ENCODE results near the gene ZNF420.

DNA sequence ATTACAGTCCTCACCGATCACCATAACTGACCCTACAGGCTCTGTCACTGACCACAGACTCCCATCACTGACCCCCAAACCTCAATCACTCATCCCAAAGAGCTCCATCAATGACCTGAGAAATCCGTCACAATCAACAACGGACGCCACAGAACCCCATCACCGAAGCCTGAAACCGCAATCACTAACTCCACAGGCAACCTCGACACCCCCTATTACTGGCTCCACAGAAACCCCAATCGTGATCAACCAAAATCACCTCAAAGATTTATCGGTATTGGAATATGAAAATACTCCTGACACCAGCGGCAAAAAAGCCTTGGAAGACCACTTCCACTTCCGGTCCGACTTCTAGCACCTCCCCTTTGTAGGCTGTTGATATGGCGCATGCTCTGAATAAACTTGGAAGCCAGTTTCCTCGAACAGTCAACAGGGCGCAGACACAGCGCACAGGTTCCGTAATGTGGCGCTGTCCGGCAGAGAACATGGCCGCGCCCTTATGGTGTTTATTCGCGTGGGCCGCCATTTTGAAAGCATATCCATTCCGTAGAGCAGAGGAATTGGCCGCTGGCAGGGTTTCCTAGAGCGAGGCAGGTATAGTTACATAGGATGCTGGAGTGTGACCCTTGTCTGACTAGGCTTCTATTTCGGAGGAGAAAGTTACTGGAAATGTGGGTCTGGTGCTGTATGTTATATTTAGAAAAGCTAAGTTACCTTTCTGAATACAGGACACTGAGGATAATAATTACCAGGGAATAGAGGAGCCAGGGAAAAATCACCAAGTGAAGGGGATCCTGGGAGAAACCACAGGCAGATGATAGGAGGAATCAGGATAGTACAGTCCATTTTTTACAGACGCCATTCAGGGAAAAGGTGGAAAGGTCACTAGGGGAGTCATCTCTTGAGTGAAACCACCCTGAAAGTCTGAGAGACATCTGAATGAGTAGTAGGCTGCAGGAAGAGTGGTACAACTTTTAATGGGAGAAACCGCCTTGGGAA lies 94.4 kb downstream of the ZNF420 start, which contains the start of gene ZNF585A:
- TF ChIP-seq, protein P1, sequence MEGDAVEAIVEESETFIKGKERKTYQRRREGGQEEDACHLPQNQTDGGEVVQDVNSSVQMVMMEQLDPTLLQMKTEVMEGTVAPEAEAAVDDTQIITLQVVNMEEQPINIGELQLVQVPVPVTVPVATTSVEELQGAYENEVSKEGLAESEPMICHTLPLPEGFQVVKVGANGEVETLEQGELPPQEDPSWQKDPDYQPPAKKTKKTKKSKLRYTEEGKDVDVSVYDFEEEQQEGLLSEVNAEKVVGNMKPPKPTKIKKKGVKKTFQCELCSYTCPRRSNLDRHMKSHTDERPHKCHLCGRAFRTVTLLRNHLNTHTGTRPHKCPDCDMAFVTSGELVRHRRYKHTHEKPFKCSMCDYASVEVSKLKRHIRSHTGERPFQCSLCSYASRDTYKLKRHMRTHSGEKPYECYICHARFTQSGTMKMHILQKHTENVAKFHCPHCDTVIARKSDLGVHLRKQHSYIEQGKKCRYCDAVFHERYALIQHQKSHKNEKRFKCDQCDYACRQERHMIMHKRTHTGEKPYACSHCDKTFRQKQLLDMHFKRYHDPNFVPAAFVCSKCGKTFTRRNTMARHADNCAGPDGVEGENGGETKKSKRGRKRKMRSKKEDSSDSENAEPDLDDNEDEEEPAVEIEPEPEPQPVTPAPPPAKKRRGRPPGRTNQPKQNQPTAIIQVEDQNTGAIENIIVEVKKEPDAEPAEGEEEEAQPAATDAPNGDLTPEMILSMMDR (IDR thresholded peaks at IDR 0.05; ENCODE audit: insufficient read depth, low read length, poor library complexity, severe bottlenecking): no peak
- no peak for TF ChIP-seq EZH2phosphoT487 (conservative IDR thresholded peaks at IDR 0.05; ENCODE audit: low read length)
